HEK293 (cell line): Measurements from ENCODE around the gene XDH.

Experiments used
- BCL11A ChIP-seq: fragments of 450-650 bp; formaldehyde crosslinking; IDR thresholded peaks from 2 replicates; pipeline ENCODE4 v1.5.1; 2016; ENCODE audit warnings: low read depth, missing biosample characterization, missing genetic modification characterization
- YY1 ChIP-seq: fragments of 450-650 bp; formaldehyde crosslinking; IDR thresholded peaks from 2 replicates; pipeline ENCODE4 v1.5.1; 2018; ENCODE audit warnings: missing biosample characterization, missing genetic modification characterization
- ZBTB11 ChIP-seq: fragments of 450-650 bp; formaldehyde crosslinking; conservative IDR thresholded peaks from 2 replicates; pipeline ENCODE4 v1.5.1; 2016; ENCODE audit warnings: low read depth, missing biosample characterization, missing genetic modification characterization
- ZBTB48 ChIP-seq: fragments of 450-650 bp; formaldehyde crosslinking; IDR thresholded peaks from 2 replicates; pipeline ENCODE4 v1.5.1; 2016; ENCODE audit warnings: missing biosample characterization, missing genetic modification characterization
- ZNF175 ChIP-seq: fragments of 450-650 bp; formaldehyde crosslinking; IDR thresholded peaks from 2 replicates; pipeline ENCODE4 v1.5.1; 2016; ENCODE audit warnings: missing biosample characterization, missing genetic modification characterization
- ZNF214 ChIP-seq: fragments of 450-650 bp; formaldehyde crosslinking; IDR thresholded peaks from 2 replicates; pipeline ENCODE4 v1.5.1; 2017; ENCODE audit warnings: missing biosample characterization, mild to moderate bottlenecking, missing genetic modification characterization, borderline replicate concordance
- ZNF239 ChIP-seq: fragments of 450-650 bp; formaldehyde crosslinking; IDR thresholded peaks from 2 replicates; pipeline ENCODE4 v1.5.1; 2016; ENCODE audit warnings: missing biosample characterization, missing genetic modification characterization
- ZNF645 ChIP-seq: fragments of 450-650 bp; formaldehyde crosslinking; IDR thresholded peaks from 2 replicates; pipeline ENCODE4; 2016; ENCODE audit warnings: missing biosample characterization, missing genetic modification characterization
- ZNF768 ChIP-seq: fragments of 450-650 bp; formaldehyde crosslinking; IDR thresholded peaks from 2 replicates; pipeline ENCODE4 v1.5.1; 2018; ENCODE audit warnings: missing biosample characterization, mild to moderate bottlenecking, missing genetic modification characterization
- ZSCAN5A ChIP-seq: fragments of 450-650 bp; formaldehyde crosslinking; IDR thresholded peaks from 2 replicates; pipeline ENCODE4 v1.5.1; 2016; ENCODE audit warnings: missing biosample characterization, missing genetic modification characterization
- TF ChIP-seq, protein P1 (sequence below): fragments of 450-650 bp; formaldehyde crosslinking; IDR thresholded peaks from 2 replicates; pipeline ENCODE4 v1.5.1; 2016; ENCODE audit warnings: missing biosample characterization, missing genetic modification characterization

GRCh38 chr2:31419386-31419785, 4.8 kb upstream of the XDH start:
- TF ChIP-seq YY1 (tag by site-specific recombination) (no peak), BCL11A (tag by site-specific recombination) (no peak), ZNF645 (tag by site-specific recombination) (no peak), ZNF214 (tag by site-specific recombination) (no peak), ZBTB48 (no peak), ZNF175 (tag by site-specific recombination) (no peak), ZSCAN5A (tag by site-specific recombination) (no peak), ZNF768 (no peak), ZNF239 (tag by site-specific recombination) (no peak), ZBTB11 (no peak)
- TF ChIP-seq, protein P1, sequence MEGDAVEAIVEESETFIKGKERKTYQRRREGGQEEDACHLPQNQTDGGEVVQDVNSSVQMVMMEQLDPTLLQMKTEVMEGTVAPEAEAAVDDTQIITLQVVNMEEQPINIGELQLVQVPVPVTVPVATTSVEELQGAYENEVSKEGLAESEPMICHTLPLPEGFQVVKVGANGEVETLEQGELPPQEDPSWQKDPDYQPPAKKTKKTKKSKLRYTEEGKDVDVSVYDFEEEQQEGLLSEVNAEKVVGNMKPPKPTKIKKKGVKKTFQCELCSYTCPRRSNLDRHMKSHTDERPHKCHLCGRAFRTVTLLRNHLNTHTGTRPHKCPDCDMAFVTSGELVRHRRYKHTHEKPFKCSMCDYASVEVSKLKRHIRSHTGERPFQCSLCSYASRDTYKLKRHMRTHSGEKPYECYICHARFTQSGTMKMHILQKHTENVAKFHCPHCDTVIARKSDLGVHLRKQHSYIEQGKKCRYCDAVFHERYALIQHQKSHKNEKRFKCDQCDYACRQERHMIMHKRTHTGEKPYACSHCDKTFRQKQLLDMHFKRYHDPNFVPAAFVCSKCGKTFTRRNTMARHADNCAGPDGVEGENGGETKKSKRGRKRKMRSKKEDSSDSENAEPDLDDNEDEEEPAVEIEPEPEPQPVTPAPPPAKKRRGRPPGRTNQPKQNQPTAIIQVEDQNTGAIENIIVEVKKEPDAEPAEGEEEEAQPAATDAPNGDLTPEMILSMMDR = no peak
